ENCODE results near the gene PRR5L. TPM values are rescaled to one million over a fixed set of nuclear protein-coding genes. Genes with fewer than 3 reads are reported as not detected.

The PRR5L gene
- polyA plus RNA-seq, 3 donors = 3.5 to 16.0 (median 7.4) TPM

DNA sequence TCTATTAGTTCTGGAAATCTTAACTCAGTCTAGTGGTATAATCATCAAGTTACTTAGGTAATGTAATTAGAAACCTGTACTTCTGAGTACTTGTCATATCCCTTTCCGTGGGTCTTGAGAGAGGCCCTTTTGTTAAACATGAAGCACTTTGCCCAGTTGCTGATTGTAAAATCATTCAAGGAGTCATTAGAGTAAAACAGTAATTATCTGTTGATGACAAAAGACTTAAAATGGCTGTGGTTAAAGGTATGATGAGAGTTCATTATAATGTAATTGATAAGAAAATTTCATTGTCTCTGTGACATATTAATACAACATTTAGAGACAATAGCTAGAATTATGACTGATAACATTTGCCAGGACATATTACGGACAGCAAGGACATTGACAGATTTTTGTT, 34.3 kb downstream of the PRR5L start:
- no CpG with 5 or more reads among the region's 2 CpGs for WGBS (ENCODE audit: insufficient coverage)
- peaks cover 8% of the 10 kb centered on the region for H3K4me1 Mint-ChIP-seq
- Histone ChIP-seq H3K79me2 (ENCODE audit: insufficient read depth, low read length) (no peaks in the 10 kb centered on the region), H3K27me3 (ENCODE audit: control insufficient read depth in 2 of 2, insufficient read depth in 2 of 2, low read length in 2 of 2) (no peaks in the 10 kb centered on the region), H3K4me1 (ENCODE audit: control insufficient read depth in 1 of 2, insufficient read depth in 2 of 2, low read length in 2 of 2) (peaks cover 3 to 6% of the 10 kb centered on the region in 2 donors), H3K9ac (ENCODE audit: insufficient read depth, low read length, poor library complexity, severe bottlenecking) (no peak overlapping the region), H3K27ac (ENCODE audit: low read depth in 1 of 2, low read length in 2 of 2) (no peak overlapping the region), H2AFZ (ENCODE audit: insufficient read depth, low read depth, low read length, poor library complexity, severe bottlenecking) (no peak overlapping the region), H3K9me3 (replicated peaks in 1 of 2; ENCODE audit: control insufficient read depth in 1 of 2, insufficient read depth in 1 of 2, low read length in 2 of 2) (no peaks in the 10 kb centered on the region), H3K36me3 (replicated peaks in 1 of 2; ENCODE audit: control insufficient read depth in 1 of 2, insufficient read depth in 2 of 2, low read length in 2 of 2) (no peaks in the 10 kb centered on the region), H4K20me1 (ENCODE audit: insufficient read depth, low read length) (no peaks in the 10 kb centered on the region), H3K4me3 (replicated peaks in 1 of 3; ENCODE audit: low read depth in 2 of 3, low read length in 3 of 3) (no peak overlapping the region), H3K4me2 (replicated peaks; ENCODE audit: extremely low read depth, low read length, poor library complexity, severe bottlenecking) (no peak overlapping the region)
- DNase-seq = no peak
- TF ChIP-seq, protein P1, sequence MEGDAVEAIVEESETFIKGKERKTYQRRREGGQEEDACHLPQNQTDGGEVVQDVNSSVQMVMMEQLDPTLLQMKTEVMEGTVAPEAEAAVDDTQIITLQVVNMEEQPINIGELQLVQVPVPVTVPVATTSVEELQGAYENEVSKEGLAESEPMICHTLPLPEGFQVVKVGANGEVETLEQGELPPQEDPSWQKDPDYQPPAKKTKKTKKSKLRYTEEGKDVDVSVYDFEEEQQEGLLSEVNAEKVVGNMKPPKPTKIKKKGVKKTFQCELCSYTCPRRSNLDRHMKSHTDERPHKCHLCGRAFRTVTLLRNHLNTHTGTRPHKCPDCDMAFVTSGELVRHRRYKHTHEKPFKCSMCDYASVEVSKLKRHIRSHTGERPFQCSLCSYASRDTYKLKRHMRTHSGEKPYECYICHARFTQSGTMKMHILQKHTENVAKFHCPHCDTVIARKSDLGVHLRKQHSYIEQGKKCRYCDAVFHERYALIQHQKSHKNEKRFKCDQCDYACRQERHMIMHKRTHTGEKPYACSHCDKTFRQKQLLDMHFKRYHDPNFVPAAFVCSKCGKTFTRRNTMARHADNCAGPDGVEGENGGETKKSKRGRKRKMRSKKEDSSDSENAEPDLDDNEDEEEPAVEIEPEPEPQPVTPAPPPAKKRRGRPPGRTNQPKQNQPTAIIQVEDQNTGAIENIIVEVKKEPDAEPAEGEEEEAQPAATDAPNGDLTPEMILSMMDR (IDR thresholded peaks at IDR 0.05) = no peak
- peaks cover 0 to 7% (median 0%) of the 10 kb centered on the region in 3 donors for H3K27me3 Mint-ChIP-seq (ENCODE audit: low read depth in 3 of 3)
- H3K4me3 Mint-ChIP-seq = no peak overlapping the region
- intact Hi-C loops (cut with micrococcal nuclease) = no loop called here
- H3K27ac Mint-ChIP-seq = no peak overlapping the region
- H3K9me3 Mint-ChIP-seq = peaks cover 0 to 5% (median 0%) of the 10 kb centered on the region in 7 donors
- no peaks in the 10 kb centered on the region for H3K36me3 Mint-ChIP-seq

DNA sequence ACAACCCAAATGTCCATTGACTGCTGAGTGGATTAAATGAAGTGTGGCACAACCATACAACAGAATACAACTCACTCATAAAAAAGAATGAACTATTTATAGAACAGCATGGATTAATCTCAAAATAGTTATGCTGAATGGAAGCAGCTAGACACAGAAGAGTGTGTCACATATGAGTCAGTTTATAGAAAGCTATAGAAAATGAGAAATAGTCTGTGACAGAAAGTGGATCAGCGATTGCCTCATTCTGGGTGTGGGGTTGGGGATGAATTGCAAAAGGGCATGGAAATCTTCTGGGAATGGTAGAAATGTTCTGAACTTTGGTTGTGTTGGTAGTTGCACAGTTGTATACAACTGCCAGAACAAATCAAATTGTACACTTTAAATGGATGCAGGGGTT, 37.4 kb downstream of the PRR5L start:
- Histone ChIP-seq H3K4me3 (replicated peaks in 1 of 3; ENCODE audit: low read depth in 2 of 3, low read length in 3 of 3) (no peak overlapping the region), H2AFZ (ENCODE audit: insufficient read depth, low read depth, low read length, poor library complexity, severe bottlenecking) (no peak overlapping the region)
- no peak overlapping the region for H3K27ac Mint-ChIP-seq

More for the DNA sequence above, 37.4 kb downstream of the PRR5L start:
- Mint-ChIP-seq H3K27me3 (ENCODE audit: low read depth in 3 of 3) (peaks cover 0 to 8% (median 0%) of the 10 kb centered on the region in 3 donors), H3K36me3 (no peaks in the 10 kb centered on the region), H3K4me3 (no peak overlapping the region), H3K9me3 (peaks cover 0 to 5% (median 0%) of the 10 kb centered on the region in 7 donors), H3K4me1 (peaks cover 3% of the 10 kb centered on the region)
- H3K27me3 ChIP-seq (ENCODE audit: control insufficient read depth in 2 of 2, insufficient read depth in 2 of 2, low read length in 2 of 2) = no peaks in the 10 kb centered on the region
- peak in 2 of 3 donors; percentile 16 to 19 for DNase-seq
- 50% methylated on average over 1 of the region's 1 CpG for WGBS (ENCODE audit: insufficient coverage)
- TF ChIP-seq, protein P1 (IDR thresholded peaks at IDR 0.05) = no peak
- intact Hi-C loops (cut with micrococcal nuclease) = no loop called here
- no peak overlapping the region for H3K9ac ChIP-seq (ENCODE audit: insufficient read depth, low read length, poor library complexity, severe bottlenecking)
- H4K20me1 ChIP-seq (ENCODE audit: insufficient read depth, low read length) = no peaks in the 10 kb centered on the region
- H3K4me1 ChIP-seq (ENCODE audit: control insufficient read depth in 1 of 2, insufficient read depth in 2 of 2, low read length in 2 of 2) = no peaks in the 10 kb centered on the region
- no peaks in the 10 kb centered on the region for H3K79me2 ChIP-seq (ENCODE audit: insufficient read depth, low read length)
- no peaks in the 10 kb centered on the region for H3K9me3 ChIP-seq (replicated peaks in 1 of 2; ENCODE audit: control insufficient read depth in 1 of 2, insufficient read depth in 1 of 2, low read length in 2 of 2)
- no peaks in the 10 kb centered on the region for H3K36me3 ChIP-seq (replicated peaks in 1 of 2; ENCODE audit: control insufficient read depth in 1 of 2, insufficient read depth in 2 of 2, low read length in 2 of 2)
- H3K4me2 ChIP-seq (replicated peaks; ENCODE audit: extremely low read depth, low read length, poor library complexity, severe bottlenecking) = no peak overlapping the region
- no peak overlapping the region for H3K27ac ChIP-seq (ENCODE audit: low read depth in 1 of 2, low read length in 2 of 2)

All from CD14-positive monocyte (primary cell).